OCI-LY1 (cell line): ENCODE results near the gene RALY.

Experiments
- CTCF ChIP-seq: fragments of 200-600 bp; sonication (generic), shearing (Covaris generic); IDR thresholded peaks from 2 replicates; pipeline ENCODE4 v1.5.1; 2017; ENCODE audit warnings: mild to moderate bottlenecking, antibody characterized with exemption, low read length, moderate library complexity, mixed read lengths
- EZH2 ChIP-seq: fragments of 200-600 bp; sonication (generic), shearing (Covaris generic); IDR thresholded peaks from 2 replicates; pipeline ENCODE4 v1.8.0; 2017; ENCODE audit warnings: borderline replicate concordance, mixed run types, mild to moderate bottlenecking, antibody characterized with exemption, low read length, moderate library complexity, mixed read lengths

GRCh38 chr20:34004790-34005457 is 11.2 kb downstream of the RALY start:
- TF ChIP-seq CTCF (no peak), EZH2 (no peak)
